ENCODE measurements around the gene ANKMY1. TPM values are rescaled to one million over a fixed set of nuclear protein-coding genes. Genes with fewer than 3 reads are reported as not detected.

ANKMY1 gene
- polyA plus RNA-seq, 1 experiment: 6.8 TPM

GRCh38 chr2:240463274-240463865, 94.4 kb downstream of the ANKMY1 start:
- no peak for DNase-seq (ENCODE audit: low read depth)
- H3K4me3 ChIP-seq (ENCODE audit: low read depth, low read length): no peak overlapping the region
- ChIA-PET POLR2A (no interaction called here), CTCF (no interaction called here)
- H3K36me3 ChIP-seq (ENCODE audit: control insufficient read depth, insufficient read depth, low read length): peaks cover 38% of the 10 kb centered on the region
- TF ChIP-seq, protein P1, sequence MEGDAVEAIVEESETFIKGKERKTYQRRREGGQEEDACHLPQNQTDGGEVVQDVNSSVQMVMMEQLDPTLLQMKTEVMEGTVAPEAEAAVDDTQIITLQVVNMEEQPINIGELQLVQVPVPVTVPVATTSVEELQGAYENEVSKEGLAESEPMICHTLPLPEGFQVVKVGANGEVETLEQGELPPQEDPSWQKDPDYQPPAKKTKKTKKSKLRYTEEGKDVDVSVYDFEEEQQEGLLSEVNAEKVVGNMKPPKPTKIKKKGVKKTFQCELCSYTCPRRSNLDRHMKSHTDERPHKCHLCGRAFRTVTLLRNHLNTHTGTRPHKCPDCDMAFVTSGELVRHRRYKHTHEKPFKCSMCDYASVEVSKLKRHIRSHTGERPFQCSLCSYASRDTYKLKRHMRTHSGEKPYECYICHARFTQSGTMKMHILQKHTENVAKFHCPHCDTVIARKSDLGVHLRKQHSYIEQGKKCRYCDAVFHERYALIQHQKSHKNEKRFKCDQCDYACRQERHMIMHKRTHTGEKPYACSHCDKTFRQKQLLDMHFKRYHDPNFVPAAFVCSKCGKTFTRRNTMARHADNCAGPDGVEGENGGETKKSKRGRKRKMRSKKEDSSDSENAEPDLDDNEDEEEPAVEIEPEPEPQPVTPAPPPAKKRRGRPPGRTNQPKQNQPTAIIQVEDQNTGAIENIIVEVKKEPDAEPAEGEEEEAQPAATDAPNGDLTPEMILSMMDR (IDR thresholded peaks at IDR 0.05; ENCODE audit: insufficient read depth, low read depth, low read length): no peak
- H3K27me3 ChIP-seq (ENCODE audit: control insufficient read depth, insufficient read depth, low read length): no peaks in the 10 kb centered on the region

DNA sequence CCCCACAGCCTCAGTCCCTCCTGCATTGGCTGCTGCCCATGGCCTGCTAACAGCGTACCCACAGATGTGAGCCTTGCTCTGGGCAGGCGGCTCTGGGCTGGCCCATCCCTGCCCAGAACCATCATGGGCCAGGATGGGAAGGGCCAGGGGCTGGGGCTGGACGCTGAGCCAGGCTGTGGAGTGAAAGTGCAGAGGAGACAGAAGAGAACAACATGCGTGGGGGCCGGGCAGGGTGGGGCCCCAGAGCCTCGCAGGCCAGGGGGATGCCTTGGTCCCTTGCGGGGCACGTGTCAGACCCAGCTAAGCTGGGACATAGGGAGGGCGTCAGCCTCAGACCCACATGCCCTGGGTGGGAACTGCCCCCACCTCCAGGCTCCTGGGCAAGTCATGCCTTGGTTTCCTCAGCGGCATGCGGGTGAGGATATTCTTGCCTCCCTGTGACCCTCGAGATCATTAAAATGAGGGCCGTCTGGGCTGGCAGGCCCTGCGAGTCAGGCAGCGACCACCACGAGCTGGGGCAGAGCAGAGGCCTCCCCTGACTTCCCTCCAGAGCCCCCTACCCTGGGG, 95.0 kb downstream of the ANKMY1 start:
- TF ChIP-seq, protein P1 (IDR thresholded peaks at IDR 0.05; ENCODE audit: insufficient read depth, low read depth, low read length): no peak
- Histone ChIP-seq H3K27me3 (ENCODE audit: control insufficient read depth, insufficient read depth, low read length) (no peaks in the 10 kb centered on the region), H3K36me3 (ENCODE audit: control insufficient read depth, insufficient read depth, low read length) (peaks cover 38% of the 10 kb centered on the region), H3K4me3 (ENCODE audit: low read depth, low read length) (no peak overlapping the region)
- CTCF ChIA-PET: no interaction called here
- DNase-seq (ENCODE audit: low read depth): no peak
- POLR2A ChIA-PET: no interaction called here

DNA sequence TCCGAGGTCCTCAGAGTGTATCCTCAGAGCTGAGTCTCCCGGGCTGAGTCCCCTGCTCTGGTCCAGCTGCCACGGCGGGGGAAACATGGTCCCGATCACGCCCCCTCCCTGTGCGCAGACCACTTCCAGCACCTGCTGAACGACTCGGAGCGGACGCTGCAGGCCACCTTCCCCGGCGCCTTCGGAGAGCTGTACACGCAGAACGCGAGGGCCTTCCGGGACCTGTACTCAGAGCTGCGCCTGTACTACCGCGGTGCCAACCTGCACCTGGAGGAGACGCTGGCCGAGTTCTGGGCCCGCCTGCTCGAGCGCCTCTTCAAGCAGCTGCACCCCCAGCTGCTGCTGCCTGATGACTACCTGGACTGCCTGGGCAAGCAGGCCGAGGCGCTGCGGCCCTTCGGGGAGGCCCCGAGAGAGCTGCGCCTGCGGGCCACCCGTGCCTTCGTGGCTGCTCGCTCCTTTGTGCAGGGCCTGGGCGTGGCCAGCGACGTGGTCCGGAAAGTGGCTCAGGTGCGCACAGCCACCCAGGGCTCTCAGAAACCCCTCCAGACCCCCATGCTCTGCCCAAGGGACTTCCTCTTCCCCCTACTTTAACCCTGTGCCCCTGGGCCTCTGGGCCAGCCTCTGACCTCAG, 95.6 kb downstream of the ANKMY1 start:
- Histone ChIP-seq H3K36me3 (ENCODE audit: control insufficient read depth, insufficient read depth, low read length) (peaks cover 38% of the 10 kb centered on the region), H3K4me3 (ENCODE audit: low read depth, low read length) (no peak overlapping the region), H3K27me3 (ENCODE audit: control insufficient read depth, insufficient read depth, low read length) (no peaks in the 10 kb centered on the region)
- POLR2A ChIA-PET: no interaction called here
- CTCF ChIA-PET: no interaction called here
- DNase-seq (ENCODE audit: low read depth): no peak
- TF ChIP-seq, protein P1 (IDR thresholded peaks at IDR 0.05; ENCODE audit: insufficient read depth, low read depth, low read length): no peak

- POLR2A ChIA-PET: no interaction called here
- peaks cover 38% of the 10 kb centered on the region for H3K36me3 ChIP-seq (ENCODE audit: control insufficient read depth, insufficient read depth, low read length)
- CTCF ChIA-PET: interaction anchor here (1.2 kb wide), 1 partner anchor 229 kb away, joined by 5 read pairs; no protein-coding TSS in a partner anchor
- no peak overlapping the region for H3K4me3 ChIP-seq (ENCODE audit: low read depth, low read length)
- no peaks in the 10 kb centered on the region for H3K27me3 ChIP-seq (ENCODE audit: control insufficient read depth, insufficient read depth, low read length)
- TF ChIP-seq, protein P1 (IDR thresholded peaks at IDR 0.05; ENCODE audit: insufficient read depth, low read depth, low read length): no peak
- no peak for DNase-seq (ENCODE audit: low read depth)
Observed at GRCh38 chr2:240461471-240462072, 96.2 kb downstream of the ANKMY1 start.

- POLR2A ChIA-PET: interaction anchor here (0.7 kb wide), 1 partner anchor 440 kb away, joined by 10 read pairs; no protein-coding TSS in a partner anchor
- no peak for DNase-seq (ENCODE audit: low read depth)
- CTCF ChIA-PET: interaction anchor here (1.2 kb wide), 1 partner anchor 228 kb away, joined by 5 read pairs; no protein-coding TSS in a partner anchor
- TF ChIP-seq, protein P1 (IDR thresholded peaks at IDR 0.05; ENCODE audit: insufficient read depth, low read depth, low read length): no peak; the same call in 1 of the 2 replicates
- peaks cover 36% of the 10 kb centered on the region for H3K36me3 ChIP-seq (ENCODE audit: control insufficient read depth, insufficient read depth, low read length)
- no peak overlapping the region for H3K4me3 ChIP-seq (ENCODE audit: low read depth, low read length)
- no peaks in the 10 kb centered on the region for H3K27me3 ChIP-seq (ENCODE audit: control insufficient read depth, insufficient read depth, low read length)
Observed at GRCh38 chr2:240460781-240461431, 96.9 kb downstream of the ANKMY1 start.

Measured in BJ (cell line).